ENCODE measurements around the gene ANO6.

Gene ANO6

DNA sequence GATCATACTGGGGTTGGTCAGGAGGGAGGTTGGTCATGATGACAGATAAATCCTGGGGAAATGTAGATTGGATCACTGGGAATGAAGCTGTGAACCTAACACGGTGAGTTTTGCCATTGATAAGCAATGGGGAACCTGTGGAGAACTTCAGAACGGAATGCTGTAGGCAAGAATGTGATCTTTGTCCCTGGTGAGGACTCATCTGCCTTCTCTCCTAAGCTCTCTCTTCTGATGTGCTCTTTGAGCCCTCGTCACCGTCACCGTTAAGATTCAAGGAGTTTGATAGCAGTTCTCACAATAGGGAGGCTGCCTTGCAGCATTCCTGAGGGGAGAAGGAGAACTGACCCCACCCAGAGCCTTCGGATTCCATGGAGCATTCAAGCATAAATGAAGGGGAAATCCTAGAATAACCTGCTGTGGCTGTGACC lies 217.6 kb downstream of the ANO6 start:
- no peak for DNase-seq (ENCODE audit: extremely low read depth in 1 of 2, low read depth in 1 of 2)

DNA sequence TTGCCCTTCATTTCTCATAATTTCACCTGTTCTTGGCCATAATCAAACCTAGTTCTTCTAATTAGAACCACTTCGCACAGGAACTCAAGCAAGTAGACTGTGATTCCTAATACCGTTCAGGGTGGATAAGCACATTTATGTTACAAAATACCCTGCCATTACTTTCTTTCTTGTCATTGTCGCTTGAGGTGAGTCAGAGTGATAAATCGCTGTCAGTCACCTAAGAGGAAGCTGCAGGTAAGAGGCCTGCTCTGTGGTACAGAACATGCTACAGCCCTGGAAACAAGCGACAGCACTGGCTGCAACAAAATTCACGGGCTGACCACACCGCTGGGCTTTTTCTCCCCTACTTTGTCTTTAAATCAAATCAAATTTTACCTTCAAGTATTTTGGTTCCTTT lies 218.2 kb downstream of the ANO6 start:
- no peak for DNase-seq (ENCODE audit: extremely low read depth in 1 of 2, low read depth in 1 of 2)

DNA sequence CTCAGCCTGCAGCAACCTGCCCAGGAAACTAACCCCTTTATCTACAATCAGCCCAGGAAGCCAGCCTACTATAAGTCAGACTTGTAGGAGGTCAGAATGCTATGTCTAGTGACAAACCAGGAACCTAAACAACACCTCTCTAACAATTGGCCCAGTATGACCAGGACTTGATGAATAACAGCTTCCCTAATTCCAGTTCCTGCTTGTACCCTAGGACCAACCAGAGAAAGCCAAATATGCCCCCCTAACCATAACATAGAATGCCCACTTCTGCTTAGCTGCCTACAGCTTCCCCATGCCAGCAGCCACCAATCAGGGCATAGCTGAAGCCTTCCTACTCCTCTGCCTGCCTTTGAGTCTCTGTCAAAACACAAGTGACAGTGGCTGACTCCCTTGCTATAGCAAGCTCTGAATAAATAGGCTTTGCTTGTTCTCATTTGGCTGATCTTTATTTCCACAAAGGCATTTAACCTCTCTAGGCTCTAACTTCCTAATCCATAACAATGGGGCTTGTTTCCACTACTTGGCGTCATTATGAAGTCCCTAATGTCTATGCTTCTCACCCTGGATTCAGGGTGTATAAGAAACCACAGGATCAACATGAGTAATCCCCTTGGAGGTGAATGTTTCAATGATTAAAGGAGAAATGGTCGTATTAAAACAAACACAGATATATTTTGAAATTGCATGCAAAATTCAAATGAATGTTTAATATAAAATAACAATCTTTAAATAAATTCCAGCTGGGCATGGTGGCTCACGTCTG lies 220.2 kb downstream of the ANO6 start:
- no peak for DNase-seq (ENCODE audit: extremely low read depth in 1 of 2, low read depth in 1 of 2)

DNA sequence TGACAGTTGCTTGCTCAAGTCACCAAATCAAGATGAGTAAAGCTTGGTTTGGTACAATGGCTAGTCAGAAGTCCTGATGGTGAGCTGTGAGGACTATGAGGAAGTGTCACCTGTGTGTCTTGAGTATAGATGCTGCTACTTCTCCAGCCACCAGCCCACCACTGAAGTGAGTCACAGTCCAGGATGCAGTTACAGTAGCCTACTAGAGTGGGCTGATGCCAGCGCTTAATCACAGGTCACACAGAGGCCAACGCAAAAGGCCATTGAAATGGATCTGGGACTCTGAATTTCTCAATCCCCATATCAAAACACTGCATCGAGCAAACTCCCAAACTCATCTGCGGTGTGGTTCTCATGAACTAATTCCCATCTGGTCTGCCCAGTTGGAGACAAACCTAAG lies 223.1 kb downstream of the ANO6 start:
- DNase-seq (ENCODE audit: extremely low read depth in 1 of 2, low read depth in 1 of 2): no peak

DNA sequence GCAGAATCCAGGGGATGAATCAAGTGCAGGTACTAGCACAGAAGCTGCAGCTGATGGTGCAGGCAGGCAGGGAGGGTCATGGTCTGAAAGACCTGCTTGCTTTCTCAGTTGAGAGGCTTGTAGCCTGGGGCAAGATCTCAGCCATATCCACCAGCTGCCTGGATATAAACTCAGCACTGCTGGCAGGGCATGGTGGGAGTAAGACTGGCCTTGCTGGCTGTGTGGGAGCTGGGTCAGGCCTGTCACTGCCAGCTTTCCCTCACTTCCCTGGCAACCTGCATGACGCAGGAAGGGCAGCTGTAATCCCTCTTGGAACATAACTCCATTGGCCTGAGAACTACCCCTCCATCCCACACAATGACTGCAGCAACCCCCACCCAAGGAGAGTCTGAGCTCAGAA lies 230.1 kb downstream of the ANO6 start:
- DNase-seq (ENCODE audit: extremely low read depth in 1 of 2, low read depth in 1 of 2): no peak

DNA sequence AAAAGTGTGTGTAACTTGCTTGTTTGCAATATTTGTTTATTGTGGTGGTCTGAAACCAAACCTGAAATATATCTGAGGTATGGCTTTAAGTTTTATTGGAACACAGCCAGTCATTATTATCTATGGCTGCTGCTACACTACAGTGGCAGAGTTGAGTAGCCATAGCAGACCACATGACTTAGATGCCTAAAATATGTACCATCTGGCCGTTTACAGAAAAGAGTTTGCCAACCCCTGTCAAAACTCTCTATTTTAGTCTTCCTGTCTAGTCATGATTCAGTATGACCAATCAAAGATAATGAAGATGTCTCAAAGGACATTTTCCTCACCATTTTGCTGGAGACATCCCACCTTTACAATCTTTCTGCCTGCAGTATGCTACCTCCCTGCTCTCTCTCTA lies 242.3 kb downstream of the ANO6 start:
- DNase-seq (ENCODE audit: extremely low read depth in 1 of 2, low read depth in 1 of 2): no peak

DNA sequence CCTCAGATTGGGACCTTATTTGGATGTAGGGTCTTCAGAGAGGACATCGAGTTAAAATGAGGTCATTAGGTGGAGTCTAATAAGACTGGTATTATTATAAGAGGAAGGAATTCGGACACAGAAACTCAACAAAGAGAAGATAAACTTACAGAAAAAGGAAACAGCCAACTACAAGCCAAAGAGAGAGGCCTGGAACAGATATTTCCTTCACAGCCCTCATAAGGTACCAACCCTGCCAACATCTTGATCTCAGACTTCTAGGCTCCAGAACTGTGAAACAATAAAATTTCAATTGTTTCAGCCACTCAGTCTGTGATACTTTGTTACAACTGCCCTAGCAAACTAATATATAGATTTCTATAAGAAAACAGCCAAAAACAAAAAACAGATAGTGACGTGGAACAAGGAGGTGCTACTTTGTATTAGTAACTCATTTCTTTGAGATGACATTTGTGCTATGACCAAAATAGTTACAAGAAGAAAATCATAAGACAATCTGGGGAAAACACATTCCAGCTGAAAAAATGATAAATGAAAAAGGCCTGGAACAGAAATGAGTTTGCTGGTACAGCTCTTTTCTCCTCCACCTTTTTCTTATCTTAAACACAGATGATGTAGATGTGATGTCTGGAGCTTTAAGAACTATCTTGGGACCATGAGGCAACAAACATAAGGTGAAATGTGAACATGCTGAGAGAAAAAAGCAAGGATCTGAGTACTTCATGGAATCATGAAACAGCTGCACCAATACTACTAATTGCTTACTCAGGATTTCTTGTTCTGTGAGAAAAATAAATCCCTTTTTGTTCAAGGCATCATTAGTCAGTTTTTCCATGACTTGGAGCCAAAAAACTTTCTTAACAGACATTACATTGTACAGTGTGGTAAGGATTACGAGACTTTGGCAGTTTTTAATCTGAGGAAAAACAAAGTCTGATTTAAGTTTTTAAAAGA lies 243.2 kb downstream of the ANO6 start:
- no peak for DNase-seq (ENCODE audit: extremely low read depth in 1 of 2, low read depth in 1 of 2)

DNA sequence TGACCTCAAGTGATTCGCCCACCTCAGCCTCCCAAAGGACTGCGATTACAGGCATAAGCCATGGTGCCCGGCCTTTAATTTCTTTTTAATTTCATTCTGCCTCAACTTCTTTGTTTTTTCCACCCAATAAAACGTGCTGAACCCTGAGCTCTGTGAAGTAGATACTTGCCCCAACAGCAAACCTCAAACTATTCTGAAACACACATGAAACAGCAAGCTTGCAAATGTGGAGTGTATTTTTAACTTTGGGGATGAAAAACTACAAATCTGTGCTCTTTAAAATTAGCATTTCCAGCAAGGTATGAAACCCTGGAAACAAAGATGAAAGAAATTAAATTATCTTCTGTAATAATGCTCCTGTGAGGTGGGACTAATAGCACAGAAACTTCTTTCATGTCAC lies 246.6 kb downstream of the ANO6 start:
- DNase-seq (ENCODE audit: extremely low read depth in 1 of 2, low read depth in 1 of 2): no peak

DNA sequence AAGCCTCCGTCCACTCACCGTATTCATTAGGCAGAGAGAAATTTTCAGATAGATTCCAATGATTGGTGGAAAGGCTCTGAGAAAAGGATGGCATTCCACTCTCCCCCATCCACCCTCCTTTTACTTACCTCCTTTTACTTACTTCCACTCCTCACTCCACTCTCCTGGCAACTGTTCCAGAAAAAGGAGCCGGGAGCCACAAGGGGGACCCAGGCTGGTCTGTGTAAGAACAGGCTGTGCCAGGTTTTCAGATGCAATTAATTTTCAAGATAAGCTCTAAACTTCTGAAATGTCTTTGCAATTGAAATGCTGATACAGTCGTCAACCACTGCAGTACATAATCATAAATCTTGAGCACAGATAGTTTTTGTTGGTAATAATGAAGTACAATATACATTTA lies 248.8 kb downstream of the ANO6 start:
- no peak for DNase-seq (ENCODE audit: extremely low read depth in 1 of 2, low read depth in 1 of 2)

DNA sequence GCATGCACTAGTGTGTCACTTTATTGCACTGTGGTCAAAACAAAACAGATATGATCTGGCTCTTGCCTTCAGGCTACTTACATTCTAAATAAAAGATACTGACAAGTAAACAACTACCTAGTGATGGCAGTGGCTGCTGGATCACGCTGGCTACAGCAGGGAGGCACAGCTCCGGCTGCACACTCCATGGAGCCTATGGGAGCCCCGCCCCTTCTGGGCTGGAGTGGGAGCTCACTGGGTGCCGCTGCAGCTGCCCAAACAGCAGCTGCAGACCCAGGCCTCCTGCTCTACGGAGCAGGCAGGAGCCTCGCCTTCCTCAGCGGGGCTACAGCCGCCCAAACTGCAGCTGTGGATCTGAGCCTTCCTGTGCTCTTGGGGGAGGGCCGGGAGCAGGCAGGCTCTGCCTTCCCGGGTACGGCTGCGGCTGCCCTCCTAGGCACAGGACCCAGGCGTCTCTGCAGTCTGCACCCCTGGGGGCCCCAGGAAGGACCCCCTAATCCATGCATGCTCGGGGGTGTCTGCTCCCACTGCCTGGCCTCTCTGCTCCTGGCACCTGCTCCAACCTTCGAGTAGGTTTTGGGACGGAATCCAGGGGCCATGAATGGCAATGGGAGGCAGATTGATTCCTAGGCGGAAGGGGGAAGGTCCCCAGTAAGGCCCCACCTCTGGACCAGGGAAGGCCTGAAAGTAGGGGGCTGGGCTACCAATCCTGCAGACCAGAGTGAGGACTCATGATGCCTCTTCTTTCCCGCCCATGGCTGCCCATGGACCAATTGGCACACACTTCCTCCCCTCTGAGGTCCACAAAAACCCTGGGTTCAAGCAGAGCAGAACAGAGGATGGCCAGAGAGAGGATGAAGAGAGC lies 253.1 kb downstream of the ANO6 start:
- DNase-seq (ENCODE audit: extremely low read depth in 1 of 2, low read depth in 1 of 2): no peak

DNA sequence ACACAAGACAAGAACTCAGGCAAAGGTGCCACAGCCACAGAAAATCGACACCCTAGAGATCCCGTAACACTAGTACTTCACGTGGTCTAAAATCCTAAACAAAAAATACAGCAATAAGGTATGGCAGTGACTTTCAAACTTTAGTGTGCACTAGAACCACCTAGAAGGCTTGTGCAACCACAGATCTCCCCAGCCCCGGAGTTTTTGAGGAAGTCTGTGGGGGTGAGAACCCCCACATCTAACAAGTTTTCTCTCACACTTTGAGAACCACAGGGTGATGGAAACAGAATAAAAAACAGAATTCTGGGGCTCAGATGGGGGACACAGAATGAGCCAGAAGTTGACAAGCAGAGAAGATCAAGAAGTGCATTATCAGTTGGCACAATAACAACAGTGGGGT lies 254.0 kb downstream of the ANO6 start:
- DNase-seq (ENCODE audit: extremely low read depth in 1 of 2, low read depth in 1 of 2): no peak

DNA sequence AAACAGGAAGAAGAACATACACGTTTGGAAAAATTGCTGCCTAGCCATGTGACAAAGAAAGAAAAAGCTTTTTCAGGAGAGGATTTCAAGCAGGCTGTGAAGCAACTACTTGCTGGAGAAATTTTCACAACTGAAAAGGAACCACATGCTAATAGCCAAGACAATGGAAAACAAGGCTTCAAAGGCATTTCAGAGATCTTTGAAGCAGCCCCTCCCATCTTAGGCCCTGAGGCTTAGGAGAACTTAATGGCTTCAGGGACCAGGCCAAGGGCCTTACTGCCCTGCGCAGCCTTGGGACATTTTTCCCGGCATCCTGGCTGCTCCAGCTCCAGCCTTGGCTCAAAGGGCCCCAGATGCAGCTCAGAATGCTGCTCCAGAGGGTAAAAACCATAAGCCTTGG lies 257.7 kb downstream of the ANO6 start:
- DNase-seq (ENCODE audit: extremely low read depth in 1 of 2, low read depth in 1 of 2): no peak

DNA sequence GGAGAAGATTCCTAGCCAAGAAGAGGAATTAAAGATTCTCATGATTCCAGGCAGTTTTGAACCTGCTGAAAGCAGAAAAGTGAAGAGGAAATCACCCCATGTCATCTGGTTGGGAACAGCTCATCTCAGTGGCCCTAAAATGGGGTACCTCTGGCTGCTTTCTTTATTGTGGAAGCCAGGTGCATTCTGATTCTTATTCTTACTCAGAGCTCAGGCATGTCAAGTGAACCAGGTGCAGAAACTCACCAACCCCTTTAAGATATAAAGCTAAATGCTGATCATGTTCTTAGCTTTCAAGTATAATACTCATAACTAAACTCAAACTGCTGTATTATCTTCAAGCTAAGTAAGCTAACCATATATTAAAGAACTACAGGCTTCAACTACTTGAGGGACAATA lies 259.7 kb downstream of the ANO6 start:
- DNase-seq (ENCODE audit: extremely low read depth in 1 of 2, low read depth in 1 of 2): no peak

DNA sequence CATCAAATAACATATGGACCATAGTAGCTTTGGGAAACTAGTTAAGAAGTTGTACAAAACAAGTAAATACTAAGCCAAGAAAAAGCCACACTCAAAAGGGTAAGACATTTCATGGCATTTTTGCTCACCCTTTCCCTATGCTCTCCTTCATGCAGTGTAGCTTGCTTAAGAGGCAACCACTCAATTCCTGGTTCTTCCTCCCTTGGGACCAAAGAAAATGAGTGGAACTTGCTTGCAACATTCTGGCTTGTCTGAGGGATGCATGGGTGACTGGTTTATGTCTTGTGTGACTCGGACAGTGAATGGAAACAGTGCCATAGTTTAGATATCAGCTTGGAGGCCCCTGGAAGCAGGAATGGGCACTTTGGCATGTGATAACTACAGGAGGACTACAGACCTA lies 261.6 kb downstream of the ANO6 start:
- DNase-seq (ENCODE audit: extremely low read depth in 1 of 2, low read depth in 1 of 2): no peak

DNA sequence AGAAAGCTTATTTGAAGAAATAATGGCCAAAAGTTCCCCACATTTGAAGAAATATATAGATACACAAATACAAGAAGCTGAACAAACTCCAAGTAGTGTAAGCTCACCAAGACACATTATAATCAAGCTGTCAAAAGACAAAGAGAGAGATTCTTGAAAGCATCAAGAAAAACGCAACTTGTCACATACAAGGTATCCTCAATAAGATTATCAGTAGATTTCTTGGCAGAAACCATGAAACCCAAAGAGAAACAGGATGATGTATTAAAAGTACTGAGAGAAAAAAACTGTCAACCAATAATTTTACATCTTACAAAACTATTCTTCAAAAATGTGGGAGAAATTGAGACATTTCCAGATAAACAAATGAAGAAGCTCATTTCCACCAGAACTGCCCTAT lies 263.0 kb downstream of the ANO6 start:
- DNase-seq (ENCODE audit: extremely low read depth in 1 of 2, low read depth in 1 of 2): no peak

DNA sequence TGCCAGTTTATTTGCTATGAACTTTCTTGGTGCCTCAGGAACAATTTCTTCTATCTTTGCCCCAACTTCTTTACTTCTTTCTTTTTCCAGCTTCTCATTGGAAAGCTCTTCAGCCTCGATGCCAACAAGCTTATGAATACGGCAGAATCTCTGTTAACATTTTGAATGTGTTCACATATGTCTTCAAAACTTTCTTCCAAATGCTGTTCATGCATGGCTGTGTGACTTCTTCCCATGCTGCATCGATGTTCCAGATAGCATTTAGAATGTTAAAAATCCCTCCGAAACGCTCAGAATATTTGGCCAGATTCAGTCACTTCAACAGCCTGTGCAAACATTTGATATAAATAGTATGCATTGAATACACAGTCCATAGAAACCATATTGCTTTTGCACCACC lies 265.9 kb downstream of the ANO6 start:
- no peak for DNase-seq (ENCODE audit: extremely low read depth in 1 of 2, low read depth in 1 of 2)

DNA sequence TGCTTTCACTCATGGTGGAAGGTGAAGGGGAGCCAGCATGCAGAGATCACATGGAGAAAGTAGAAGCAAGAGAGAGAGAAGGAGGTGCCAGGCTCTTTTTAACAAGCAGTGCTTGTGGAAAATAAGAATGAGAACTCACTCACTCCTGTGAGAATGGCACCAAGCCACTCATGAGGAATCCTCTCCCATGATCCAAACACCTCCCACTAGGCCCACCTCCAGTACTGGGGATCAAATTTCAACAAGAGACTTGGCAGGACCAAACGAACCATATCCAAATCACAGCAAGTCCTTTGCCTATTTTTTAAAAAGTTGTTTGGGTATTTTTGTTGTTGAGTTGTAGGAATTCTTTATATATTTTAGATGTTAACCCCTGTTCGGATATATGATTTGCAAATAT lies 267.7 kb downstream of the ANO6 start:
- DNase-seq (ENCODE audit: extremely low read depth in 1 of 2, low read depth in 1 of 2): no peak

Data from stimulated activated CD8-positive, alpha-beta memory T cell treated with anti-CD3 and anti-CD28 coated beads, Interleukin-7, amount 100 ng/mL, for 48 hours (primary cell).